MCF 10A (cell line): ENCODE data around the gene RPS15A. TPM values are rescaled to one million over a fixed set of nuclear protein-coding genes. Genes with fewer than 3 reads are reported as not detected.

Experiments
- BruUV-seq: library from RNA; stranded (reverse); fragments of 400-500 nt; replicated peaks from 2 replicates; lab custom pipeline; 2021; lab: Mats Ljungman, UMichigan
- CTCF ChIA-PET: fragments of 300-600 bp; sonication (Branson Sonifier 250); formaldehyde crosslinking; extraction: SDS; loops from one replicate; lab custom pipeline; 2021; ENCODE audit warnings: antibody characterized with exemption, inconsistent platforms; lab: Yijun Ruan, JAX
- POLR2A ChIA-PET: fragments of 300-600, 350-650 bp; sonication (Branson Sonifier 250); formaldehyde crosslinking; extraction: SDS; loops from one replicate; lab custom pipeline; 2020; ENCODE audit warnings: antibody characterized with exemption, inconsistent platforms; lab: Yijun Ruan, JAX
- DNase-seq: peaks from one replicate; pipeline ENCODE4 v3.0.0-alpha.2; 2018; ENCODE audit not compliant: unreplicated experiment
- H3K27ac Mint-ChIP-seq: one replicate; pipeline ENCODE4 v1.8.0; 2022; ENCODE audit warnings: mild to moderate bottlenecking, low read depth, mixed read lengths; ENCODE audit not compliant: unreplicated experiment
- H3K27me3 Mint-ChIP-seq: one replicate; pipeline ENCODE4 v1.8.0; 2022; ENCODE audit warnings: mixed read lengths; ENCODE audit not compliant: insufficient read depth, unreplicated experiment
- H3K36me3 Mint-ChIP-seq: one replicate; pipeline ENCODE4 v1.8.0; 2022; ENCODE audit warnings: mild to moderate bottlenecking, moderate library complexity, mixed read lengths; ENCODE audit not compliant: insufficient read depth, unreplicated experiment
- H3K4me1 Mint-ChIP-seq: one replicate; pipeline ENCODE4 v1.8.0; 2022; ENCODE audit warnings: mixed read lengths; ENCODE audit not compliant: insufficient read depth, unreplicated experiment
- H3K4me3 Mint-ChIP-seq: one replicate; pipeline ENCODE4 v1.8.0; 2022; ENCODE audit warnings: mild to moderate bottlenecking, moderate library complexity, mixed read lengths; ENCODE audit not compliant: unreplicated experiment
- H3K9me3 Mint-ChIP-seq: one replicate; pipeline ENCODE4 v1.8.0; 2022; ENCODE audit warnings: mixed read lengths; ENCODE audit not compliant: unreplicated experiment
- intact Hi-C: fragments of 100-400 bp; cut with micrococcal nuclease; formaldehyde crosslinking; loops from 2 replicates; pipeline ENCODE4 v1.14.1; 2022
- total RNA-seq: library from RNA; stranded (reverse); gene quantifications from 2 replicates; pipeline ENCODE4 v1.2.3, GENCODE V29; 2022
- TF ChIP-seq, protein P1 (sequence below): fragments of 200-600 bp; IDR thresholded peaks from one replicate; pipeline ENCODE4 v1.8.0; 2022; ENCODE audit warnings: antibody characterized with exemption, mild to moderate bottlenecking; ENCODE audit not compliant: unreplicated experiment

The RPS15A gene
- total RNA-seq, 1 experiment from 2014 or later: 1,431 TPM

GRCh38 chr16:18829251-18829650 is 39.1 kb upstream of the RPS15A start:
- no TSS peak for BruUV-seq
- no peaks in the 10 kb centered on the region for H3K27me3 Mint-ChIP-seq
- TF ChIP-seq, protein P1, sequence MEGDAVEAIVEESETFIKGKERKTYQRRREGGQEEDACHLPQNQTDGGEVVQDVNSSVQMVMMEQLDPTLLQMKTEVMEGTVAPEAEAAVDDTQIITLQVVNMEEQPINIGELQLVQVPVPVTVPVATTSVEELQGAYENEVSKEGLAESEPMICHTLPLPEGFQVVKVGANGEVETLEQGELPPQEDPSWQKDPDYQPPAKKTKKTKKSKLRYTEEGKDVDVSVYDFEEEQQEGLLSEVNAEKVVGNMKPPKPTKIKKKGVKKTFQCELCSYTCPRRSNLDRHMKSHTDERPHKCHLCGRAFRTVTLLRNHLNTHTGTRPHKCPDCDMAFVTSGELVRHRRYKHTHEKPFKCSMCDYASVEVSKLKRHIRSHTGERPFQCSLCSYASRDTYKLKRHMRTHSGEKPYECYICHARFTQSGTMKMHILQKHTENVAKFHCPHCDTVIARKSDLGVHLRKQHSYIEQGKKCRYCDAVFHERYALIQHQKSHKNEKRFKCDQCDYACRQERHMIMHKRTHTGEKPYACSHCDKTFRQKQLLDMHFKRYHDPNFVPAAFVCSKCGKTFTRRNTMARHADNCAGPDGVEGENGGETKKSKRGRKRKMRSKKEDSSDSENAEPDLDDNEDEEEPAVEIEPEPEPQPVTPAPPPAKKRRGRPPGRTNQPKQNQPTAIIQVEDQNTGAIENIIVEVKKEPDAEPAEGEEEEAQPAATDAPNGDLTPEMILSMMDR: no peak
- H3K4me3 Mint-ChIP-seq: no peak overlapping the region
- no peak overlapping the region for H3K27ac Mint-ChIP-seq
- no peaks in the 10 kb centered on the region for H3K9me3 Mint-ChIP-seq
- POLR2A ChIA-PET: interaction anchor here (0.9 to 1.9 kb wide), 2 partner anchors 11 to 24 kb away, joined by 3 to 10 read pairs; no protein-coding TSS in a partner anchor
- CTCF ChIA-PET: interaction anchor here (0.6 to 2.5 kb wide), 3 partner anchors 18 to 29 kb away, joined by 3 to 8 read pairs (median 4); partner anchors contain the start of gene ARL6IP1
- DNase-seq: no peak
- intact Hi-C loops: no loop called here
- peaks cover 71% of the 10 kb centered on the region for H3K36me3 Mint-ChIP-seq
- H3K4me1 Mint-ChIP-seq: no peaks in the 10 kb centered on the region

GRCh38 chr16:18827890-18828289 is 37.8 kb upstream of the RPS15A start:
- Mint-ChIP-seq H3K4me3 (no peak overlapping the region), H3K27me3 (no peaks in the 10 kb centered on the region), H3K4me1 (no peaks in the 10 kb centered on the region), H3K27ac (no peak overlapping the region), H3K36me3 (peaks cover 57% of the 10 kb centered on the region), H3K9me3 (no peaks in the 10 kb centered on the region)
- ChIA-PET CTCF (no interaction called here), POLR2A (no interaction called here)
- DNase-seq: no peak
- intact Hi-C loops: no loop called here
- TF ChIP-seq, protein P1: no peak
- BruUV-seq: no TSS peak

DNA sequence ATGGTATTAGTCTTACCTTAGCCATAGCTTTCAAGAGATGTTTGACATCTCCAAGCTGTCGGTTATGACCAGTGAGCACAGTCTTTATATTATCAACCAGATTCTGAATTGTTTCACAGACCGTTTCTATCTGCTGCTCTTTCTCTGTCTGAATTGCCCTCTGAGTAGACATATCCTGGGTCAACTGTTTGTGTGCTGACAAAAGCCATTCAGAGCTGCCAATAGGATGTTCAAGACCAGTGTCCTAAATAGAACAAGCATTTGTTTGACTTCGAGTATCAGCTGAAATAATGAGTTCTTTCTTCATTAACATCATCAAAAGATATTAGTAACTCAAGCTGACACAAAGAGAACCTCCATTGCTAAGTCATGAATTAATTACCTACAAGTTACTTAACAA is 26.2 kb upstream of the RPS15A start:
- peaks cover 93% of the 10 kb centered on the region for H3K36me3 Mint-ChIP-seq
- no peak overlapping the region for H3K27ac Mint-ChIP-seq
- intact Hi-C loops: no loop called here
- no peaks in the 10 kb centered on the region for H3K4me1 Mint-ChIP-seq
- CTCF ChIA-PET: interaction anchor here (0.7 to 4.5 kb wide), 6 partner anchors 12 to 154 kb away, joined by 3 to 24 read pairs (median 4); partner anchors contain the start of gene ARL6IP1
- POLR2A ChIA-PET: interaction anchor here (4.1 kb wide), 1 partner anchor 15 kb away, joined by 22 read pairs; the partner anchor contains the start of gene ARL6IP1
- BruUV-seq: no TSS peak
- H3K9me3 Mint-ChIP-seq: no peaks in the 10 kb centered on the region
- no peak overlapping the region for H3K4me3 Mint-ChIP-seq
- TF ChIP-seq, protein P1: no peak
- DNase-seq: no peak
- no peaks in the 10 kb centered on the region for H3K27me3 Mint-ChIP-seq

DNA sequence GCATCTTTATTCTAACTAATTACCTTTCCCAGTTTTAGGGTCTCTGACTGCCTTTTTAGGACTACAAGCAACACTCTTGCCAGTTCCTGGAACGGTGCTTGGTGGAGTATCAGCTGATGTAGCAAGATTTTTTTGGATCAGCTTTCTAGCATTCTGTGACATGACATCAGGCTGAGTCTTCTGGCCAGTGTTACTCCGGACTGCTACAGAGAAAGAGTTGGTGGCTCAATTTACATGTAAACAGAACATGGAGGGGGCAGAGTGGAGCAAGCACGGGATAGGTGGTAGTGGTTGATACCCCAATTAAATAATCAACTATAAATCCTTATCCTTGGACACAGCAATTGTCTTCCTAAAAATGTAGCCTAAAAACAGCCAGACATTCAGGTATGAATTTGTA is 21.8 kb upstream of the RPS15A start:
- ChIA-PET CTCF (no interaction called here), POLR2A (interaction anchor here (0.7 kb wide), 1 partner anchor 38 kb away, joined by 3 read pairs; no protein-coding TSS in a partner anchor)
- Mint-ChIP-seq H3K36me3 (peaks cover 95% of the 10 kb centered on the region), H3K9me3 (no peaks in the 10 kb centered on the region), H3K4me1 (no peaks in the 10 kb centered on the region), H3K27ac (no peak overlapping the region), H3K4me3 (no peak overlapping the region), H3K27me3 (no peaks in the 10 kb centered on the region)
- no TSS peak for BruUV-seq
- no peak for DNase-seq
- TF ChIP-seq, protein P1: no peak
- intact Hi-C loops: no loop called here
